GM12864 (cell line): ENCODE measurements around the gene TATDN2.
"Not testable (repeated sequence)": the region's sequence is repeated elsewhere in the genome, so short reads cannot be mapped to it uniquely, and the experiment has no call there.

Experiments used
- DNase-seq: peaks from one replicate; pipeline ENCODE4 v3.0.0-alpha.2; 2011; ENCODE audit warnings: low read depth
- H3K4me3 ChIP-seq: 2 replicates; pipeline ENCODE4 v1.5.1; 2011; ENCODE audit warnings: mild to moderate bottlenecking, low read depth, low read length, control low read depth
- CTCF ChIP-seq: IDR thresholded peaks from 2 replicates; pipeline ENCODE4 v1.5.1; 2011; ENCODE audit warnings: low read depth, mild to moderate bottlenecking, moderate library complexity, low read length, control low read depth, inconsistent platforms; ENCODE audit errors: missing control alignments

The TATDN2 gene

GRCh38 chr3:10260211-10260701 lies 12.0 kb downstream of the TATDN2 start:
- TF ChIP-seq CTCF: no peak
- no peak overlapping the region for H3K4me3 ChIP-seq
- DNase-seq: no peak

GRCh38 chr3:10262027-10262426 lies 13.8 kb downstream of the TATDN2 start:
- no peak for TF ChIP-seq CTCF
- DNase-seq: no peak
- H3K4me3 ChIP-seq: no peak overlapping the region

GRCh38 chr3:10263646-10264363 lies 15.5 kb downstream of the TATDN2 start:
- no peak for DNase-seq
- peak; percentile 58 for TF ChIP-seq CTCF

GRCh38 chr3:10265833-10266232 lies 17.6 kb downstream of the TATDN2 start:
- no peak for TF ChIP-seq CTCF
- no peak overlapping the region for H3K4me3 ChIP-seq
- no peak for DNase-seq

More at GRCh38 chr3:10263646-10264363, 15.5 kb downstream of the TATDN2 start:
- no peak overlapping the region for H3K4me3 ChIP-seq

- DNase-seq, H3K4me3 ChIP-seq: not testable (repeated sequence)
Observed at GRCh38 chr3:10266936-10267335, 18.7 kb downstream of the TATDN2 start.

- no peak for TF ChIP-seq CTCF
- no peak for DNase-seq
- no peak overlapping the region for H3K4me3 ChIP-seq
Observed at GRCh38 chr3:10268116-10268515, 19.9 kb downstream of the TATDN2 start.

- TF ChIP-seq CTCF: no peak
- no peak overlapping the region for H3K4me3 ChIP-seq
- DNase-seq: no peak
Observed at GRCh38 chr3:10268930-10269329, 20.7 kb downstream of the TATDN2 start.
